Ishikawa (cell line): ENCODE results near the gene ARMC7.

Source experiments
- CEBPB ChIP-seq: IDR thresholded peaks from 2 replicates; pipeline ENCODE4 v1.6.1; 2012
- CREB1 ChIP-seq: IDR thresholded peaks from 2 replicates; pipeline ENCODE4 v1.6.1; 2012; ENCODE audit warnings: low read depth
- EP300 ChIP-seq: IDR thresholded peaks from 2 replicates; pipeline ENCODE4 v1.6.1; 2012; ENCODE audit warnings: borderline replicate concordance
- YY1 ChIP-seq: IDR thresholded peaks from 2 replicates; pipeline ENCODE4 v1.6.1; 2012; ENCODE audit warnings: low read depth

DNA sequence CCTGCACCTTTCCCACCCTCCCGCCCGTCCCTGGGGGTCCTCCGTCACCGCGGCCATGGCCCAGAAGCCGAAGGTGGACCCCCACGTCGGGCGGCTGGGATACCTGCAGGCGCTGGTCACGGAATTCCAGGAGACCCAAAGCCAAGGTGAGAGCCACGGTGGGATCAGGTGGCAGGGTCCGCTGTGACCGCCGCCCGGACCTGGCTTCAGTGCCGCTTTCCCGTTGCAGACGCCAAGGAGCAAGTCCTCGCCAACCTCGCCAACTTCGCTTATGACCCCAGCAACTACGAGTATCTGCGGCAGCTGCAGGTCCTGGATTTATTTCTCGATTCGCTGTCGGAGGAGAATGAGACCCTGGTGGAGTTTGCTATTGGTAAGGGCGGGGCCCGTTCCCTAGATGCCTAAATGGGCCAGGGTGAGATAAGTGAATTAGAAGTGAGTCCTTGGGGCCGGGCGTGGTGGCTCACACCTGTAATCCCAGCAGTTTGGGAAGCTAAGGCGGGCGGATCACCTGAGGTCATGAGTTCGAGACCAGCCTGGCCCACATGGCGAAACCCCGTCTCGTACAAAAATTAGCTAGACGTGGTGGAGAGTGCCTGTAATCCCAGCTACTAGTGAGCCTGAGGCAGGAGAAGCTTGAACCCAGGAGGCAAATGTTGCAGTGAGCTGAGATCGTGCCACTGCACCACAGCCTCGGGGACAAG lies 617 bp downstream of the ARMC7 start:
- no peak for TF ChIP-seq CREB1
- TF ChIP-seq CEBPB = no peak
- no peak for TF ChIP-seq EP300
- no peak for TF ChIP-seq YY1
